PC-3 (cell line): ENCODE data around the gene PHAX.

Source experiments
- CTCF ChIP-seq: fragments of 300-600 bp; sonication (generic); conservative IDR thresholded peaks from 2 replicates; pipeline ENCODE4 v1.5.1; 2017; ENCODE audit warnings: antibody characterized with exemption, low read depth, mild to moderate bottlenecking, low read length
- EZH2 ChIP-seq: fragments of 300-600 bp; sonication (generic); IDR thresholded peaks from one replicate; pipeline ENCODE4 v1.6.1; 2017; ENCODE audit warnings: antibody characterized with exemption, mild to moderate bottlenecking, low read length; ENCODE audit not compliant: unreplicated experiment

GRCh38 chr5:126613941-126614592 is 13.3 kb downstream of the PHAX start:
- TF ChIP-seq CTCF (no peak), EZH2 (no peak)
